Progenitor cell of endocrine pancreas (in vitro differentiated cells): ENCODE data around the gene ELF1. TPM values are rescaled to one million over a fixed set of nuclear protein-coding genes. Genes with fewer than 3 reads are reported as not detected.
"Not testable (repeated sequence)": the region's sequence is repeated elsewhere in the genome, so short reads cannot be mapped to it uniquely, and the experiment has no call there.

Experiments
- DNase-seq: peaks from one replicate; pipeline ENCODE4 v3.0.0; 2021; ENCODE audit warnings: low spot score; ENCODE audit not compliant: unreplicated experiment
- H3K27ac Mint-ChIP-seq: 2 replicates; pipeline ENCODE4 v1.8.0; 2021; ENCODE audit warnings: mild to moderate bottlenecking, moderate library complexity, mixed read lengths
- H3K27me3 Mint-ChIP-seq: 2 replicates; pipeline ENCODE4 v1.8.0; 2021; ENCODE audit warnings: mixed read lengths
- H3K36me3 Mint-ChIP-seq: 2 replicates; pipeline ENCODE4 v1.8.0; 2022; ENCODE audit warnings: mixed read lengths; ENCODE audit not compliant: insufficient read depth
- H3K4me1 Mint-ChIP-seq: 2 replicates; pipeline ENCODE4 v1.8.0; 2021; ENCODE audit warnings: low read depth, mixed read lengths
- H3K4me3 Mint-ChIP-seq: 2 replicates; pipeline ENCODE4 v1.8.0; 2021; ENCODE audit warnings: low read depth, mild to moderate bottlenecking, moderate library complexity, mixed read lengths
- H3K9me3 Mint-ChIP-seq: 2 replicates; pipeline ENCODE4 v1.8.0; 2021; ENCODE audit warnings: low read depth, mixed read lengths
- total RNA-seq: library from RNA; stranded (reverse); gene quantifications from 2 replicates; pipeline ENCODE4 v1.2.1, GENCODE V29; 2021
- TF ChIP-seq, protein P1 (sequence below): fragments of 200-600 bp; sonication (generic); IDR thresholded peaks from one replicate; pipeline ENCODE4 v1.5.0; 2021; ENCODE audit warnings: antibody characterized with exemption, mild to moderate bottlenecking; ENCODE audit not compliant: unreplicated experiment

The ELF1 gene
- total RNA-seq, 1 donor from 2014 or later, result 89.7 TPM

DNA sequence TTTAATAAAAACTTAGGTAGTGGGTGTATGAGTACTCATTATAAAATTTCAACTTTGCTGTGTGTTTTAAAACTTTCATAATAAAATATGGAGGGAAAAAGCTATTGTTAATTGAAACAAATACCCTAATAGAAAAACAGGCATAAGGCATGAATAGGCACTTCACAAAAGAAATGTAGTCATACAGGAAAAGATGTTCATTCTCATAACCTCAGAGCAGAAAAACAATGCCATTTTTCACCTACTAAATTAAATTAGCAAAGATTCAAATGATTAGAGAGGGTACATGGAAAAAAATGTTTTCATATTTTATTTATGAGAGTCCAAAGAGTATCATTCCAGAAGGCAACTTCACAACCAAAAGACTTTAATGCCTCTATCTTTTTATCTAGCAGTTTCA lies 20.6 kb upstream of the ELF1 start:
- no peak overlapping the region for H3K27ac Mint-ChIP-seq
- peaks cover 16% of the 10 kb centered on the region for H3K9me3 Mint-ChIP-seq
- TF ChIP-seq, protein P1, sequence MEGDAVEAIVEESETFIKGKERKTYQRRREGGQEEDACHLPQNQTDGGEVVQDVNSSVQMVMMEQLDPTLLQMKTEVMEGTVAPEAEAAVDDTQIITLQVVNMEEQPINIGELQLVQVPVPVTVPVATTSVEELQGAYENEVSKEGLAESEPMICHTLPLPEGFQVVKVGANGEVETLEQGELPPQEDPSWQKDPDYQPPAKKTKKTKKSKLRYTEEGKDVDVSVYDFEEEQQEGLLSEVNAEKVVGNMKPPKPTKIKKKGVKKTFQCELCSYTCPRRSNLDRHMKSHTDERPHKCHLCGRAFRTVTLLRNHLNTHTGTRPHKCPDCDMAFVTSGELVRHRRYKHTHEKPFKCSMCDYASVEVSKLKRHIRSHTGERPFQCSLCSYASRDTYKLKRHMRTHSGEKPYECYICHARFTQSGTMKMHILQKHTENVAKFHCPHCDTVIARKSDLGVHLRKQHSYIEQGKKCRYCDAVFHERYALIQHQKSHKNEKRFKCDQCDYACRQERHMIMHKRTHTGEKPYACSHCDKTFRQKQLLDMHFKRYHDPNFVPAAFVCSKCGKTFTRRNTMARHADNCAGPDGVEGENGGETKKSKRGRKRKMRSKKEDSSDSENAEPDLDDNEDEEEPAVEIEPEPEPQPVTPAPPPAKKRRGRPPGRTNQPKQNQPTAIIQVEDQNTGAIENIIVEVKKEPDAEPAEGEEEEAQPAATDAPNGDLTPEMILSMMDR, result no peak

DNA sequence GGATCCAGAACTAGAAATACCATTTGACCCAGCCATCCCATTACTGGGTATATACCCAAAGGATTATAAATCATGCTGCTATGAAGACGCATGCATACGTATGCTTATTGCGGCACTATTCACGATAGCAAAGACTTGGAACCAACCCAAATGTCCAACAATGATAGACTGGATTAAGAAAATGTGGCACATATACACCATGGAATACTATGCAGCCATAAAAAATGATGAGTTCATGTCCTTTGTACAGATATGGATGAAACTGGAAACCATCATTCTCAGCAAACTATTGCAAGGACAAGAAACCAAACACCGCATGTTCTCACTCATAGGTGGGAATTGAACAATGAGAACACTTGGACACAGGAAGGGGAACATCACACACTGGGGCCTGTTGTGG lies 17.4 kb upstream of the ELF1 start:
- not testable (repeated sequence) for DNase-seq, H3K4me1 Mint-ChIP-seq, H3K9me3 Mint-ChIP-seq, H3K4me3 Mint-ChIP-seq, H3K27ac Mint-ChIP-seq, H3K27me3 Mint-ChIP-seq
- H3K36me3 Mint-ChIP-seq, result peaks cover 23% of the 10 kb centered on the region

More for the DNA sequence above, 20.6 kb upstream of the ELF1 start:
- no peak overlapping the region for H3K4me3 Mint-ChIP-seq
- peaks cover 35% of the 10 kb centered on the region for H3K36me3 Mint-ChIP-seq
- no peaks in the 10 kb centered on the region for H3K27me3 Mint-ChIP-seq
- no peak for DNase-seq
- H3K4me1 Mint-ChIP-seq, result peaks cover 5% of the 10 kb centered on the region

DNA sequence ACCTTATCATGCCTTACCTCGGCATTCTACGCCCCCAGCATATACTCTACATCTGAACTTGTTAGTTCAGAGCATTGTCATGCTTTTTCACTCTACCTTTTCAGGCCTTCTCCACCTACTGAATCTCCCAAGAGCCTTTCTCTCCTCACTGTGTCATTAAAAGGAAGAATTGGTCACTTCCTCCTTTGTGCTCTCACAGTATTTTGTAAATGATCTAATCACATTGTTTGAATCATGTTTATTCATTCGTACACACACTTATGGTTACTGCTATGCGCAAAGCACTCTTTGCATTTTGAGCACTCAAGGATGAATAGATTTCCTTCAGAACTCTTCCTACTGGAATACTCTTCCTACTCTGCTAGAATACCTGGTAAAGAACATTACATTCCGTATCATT lies 15.8 kb upstream of the ELF1 start:
- peaks cover 13% of the 10 kb centered on the region for H3K36me3 Mint-ChIP-seq
- H3K27ac Mint-ChIP-seq, result no peak overlapping the region
- TF ChIP-seq, protein P1, result no peak
- peaks cover 7% of the 10 kb centered on the region for H3K4me1 Mint-ChIP-seq
- DNase-seq, result no peak
- H3K9me3 Mint-ChIP-seq, result no peaks in the 10 kb centered on the region
- no peak overlapping the region for H3K4me3 Mint-ChIP-seq
- no peaks in the 10 kb centered on the region for H3K27me3 Mint-ChIP-seq

DNA sequence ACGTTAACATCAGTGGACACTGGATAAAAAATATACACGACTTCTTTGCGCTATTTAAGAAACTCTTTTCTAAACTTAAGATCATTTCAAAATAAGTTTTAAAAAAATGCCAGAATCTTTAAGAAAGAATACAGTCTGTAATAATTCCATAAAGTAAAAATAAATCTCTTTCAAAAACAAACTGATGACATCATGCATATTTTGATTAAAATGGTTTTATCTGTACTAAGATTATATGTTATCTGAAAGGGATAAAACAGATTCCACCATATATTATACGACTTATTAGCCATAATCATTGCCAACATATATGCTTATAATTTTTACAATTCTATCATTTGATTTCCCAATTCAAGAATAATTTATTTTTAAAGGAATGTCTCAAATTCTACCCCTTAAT lies 15.3 kb upstream of the ELF1 start:
- H3K4me3 Mint-ChIP-seq, result no peak overlapping the region
- peaks cover 12% of the 10 kb centered on the region for H3K36me3 Mint-ChIP-seq
- no peak for DNase-seq
- no peaks in the 10 kb centered on the region for H3K27me3 Mint-ChIP-seq
- TF ChIP-seq, protein P1, result no peak
- H3K4me1 Mint-ChIP-seq, result peaks cover 7% of the 10 kb centered on the region
- H3K9me3 Mint-ChIP-seq, result no peaks in the 10 kb centered on the region
- H3K27ac Mint-ChIP-seq, result no peak overlapping the region

DNA sequence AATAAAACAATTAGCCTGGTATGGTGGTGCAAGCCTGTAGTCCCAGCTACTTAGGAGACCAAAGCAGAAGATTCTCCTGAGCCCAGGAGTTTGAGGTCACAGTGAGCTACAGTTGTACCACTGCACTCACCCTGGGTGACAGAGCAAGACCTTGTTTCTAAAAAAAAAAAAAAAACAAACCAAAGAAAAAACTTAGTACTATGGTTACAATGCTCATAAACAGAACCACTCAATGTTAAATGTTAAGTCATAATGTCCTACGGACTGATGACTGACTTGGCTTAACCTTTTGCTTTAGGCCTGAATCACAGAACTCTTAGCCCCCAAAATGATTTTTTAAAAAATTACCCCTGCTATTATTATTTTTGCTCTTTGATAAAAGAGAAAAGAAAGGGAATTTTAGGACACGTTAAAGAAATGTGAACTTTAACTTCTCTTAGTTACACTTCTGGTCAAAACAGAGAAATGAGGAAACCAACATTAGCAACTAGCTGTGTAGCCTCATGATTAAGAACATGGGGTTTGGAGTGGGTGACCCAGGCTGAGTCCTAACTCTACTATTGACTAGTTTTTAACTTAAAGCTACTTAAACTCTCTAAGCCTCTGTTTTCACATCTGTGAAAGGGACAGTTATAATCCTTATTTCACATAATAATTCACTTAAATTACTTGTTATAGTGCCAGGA lies 13.7 kb upstream of the ELF1 start:
- no peaks in the 10 kb centered on the region for H3K27me3 Mint-ChIP-seq
- no peak overlapping the region for H3K27ac Mint-ChIP-seq
- no peak for DNase-seq
- H3K36me3 Mint-ChIP-seq, result peaks cover 13% of the 10 kb centered on the region
- H3K4me3 Mint-ChIP-seq, result no peak overlapping the region
- peaks cover 11% of the 10 kb centered on the region for H3K4me1 Mint-ChIP-seq
- H3K9me3 Mint-ChIP-seq, result no peaks in the 10 kb centered on the region
- TF ChIP-seq, protein P1, result no peak

DNA sequence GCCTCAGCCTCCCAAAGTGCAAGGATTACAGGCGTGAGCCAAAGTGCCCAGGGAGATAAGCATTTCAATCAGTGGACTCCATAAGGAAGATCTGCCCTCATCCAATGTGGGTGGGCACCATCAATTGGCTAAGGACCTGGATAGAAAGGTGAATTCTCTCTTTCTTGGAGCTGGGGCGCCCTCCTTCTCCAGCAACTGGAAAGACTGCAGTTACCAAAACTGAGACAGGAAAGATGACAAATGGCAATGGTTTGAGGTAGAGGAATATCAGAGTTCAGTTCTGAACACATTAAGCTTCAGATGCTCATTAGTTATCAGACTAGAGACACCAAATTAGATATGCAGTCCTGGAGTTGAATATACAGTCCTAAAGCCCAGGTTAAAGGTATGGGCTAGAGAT lies 10.5 kb upstream of the ELF1 start:
- no peaks in the 10 kb centered on the region for H3K9me3 Mint-ChIP-seq
- H3K36me3 Mint-ChIP-seq, result peaks cover 9% of the 10 kb centered on the region
- no peak for DNase-seq
- H3K4me3 Mint-ChIP-seq, result no peak overlapping the region
- peak overlapping the region; percentile 18 for H3K27ac Mint-ChIP-seq
- H3K27me3 Mint-ChIP-seq, result no peaks in the 10 kb centered on the region
- H3K4me1 Mint-ChIP-seq, result peaks cover 26% of the 10 kb centered on the region
- TF ChIP-seq, protein P1, result no peak
